CD4-positive, alpha-beta T cell treated with Interleukin-21 for 1 hour (primary cell): Measurements from ENCODE around the gene SQOR.

ENCODE experiments used
- DNase-seq: peaks from one replicate; pipeline ENCODE4 v3.0.0-alpha.2; 2020

The SQOR gene

GRCh38 chr15:45634432-45635190 is at the start of gene SQOR:
TSS of gene SQOR (plus strand) at chr15:45635029. CDS start at chr15:45658924, 23,895 bp downstream.
- DNase-seq = peak; percentile 70

- no peak for DNase-seq
Observed at GRCh38 chr15:45585069-45585791, 49.6 kb upstream of the SQOR start.

- DNase-seq = no peak
Observed at GRCh38 chr15:45586125-45586524, 48.7 kb upstream of the SQOR start.

GRCh38 chr15:45586601-45587094 is 48.2 kb upstream of the SQOR start:
- no peak for DNase-seq

- DNase-seq = peak; percentile 93
Observed at GRCh38 chr15:45587095-45587862, 47.5 kb upstream of the SQOR start, which contains the start of gene BLOC1S6. TSS of gene BLOC1S6 (plus strand) at chr15:45587379. CDS start at chr15:45587444, 65 bp downstream.

- DNase-seq = no peak
Observed at GRCh38 chr15:45587863-45588170, 47.0 kb upstream of the SQOR start.

- DNase-seq = no peak
Observed at GRCh38 chr15:45588219-45588875, 46.5 kb upstream of the SQOR start.

- no peak for DNase-seq
Observed at GRCh38 chr15:45589256-45589655, 45.6 kb upstream of the SQOR start.

- no peak for DNase-seq
Observed at GRCh38 chr15:45594319-45594718, 40.5 kb upstream of the SQOR start.

GRCh38 chr15:45594835-45595530 is 39.8 kb upstream of the SQOR start:
- DNase-seq = no peak

- DNase-seq = no peak
Observed at GRCh38 chr15:45603881-45604280, 30.9 kb upstream of the SQOR start.

- no peak for DNase-seq
Observed at GRCh38 chr15:45604326-45604725, 30.5 kb upstream of the SQOR start.

- DNase-seq = no peak
Observed at GRCh38 chr15:45606413-45606812, 28.4 kb upstream of the SQOR start.

GRCh38 chr15:45606841-45607240 is 28.0 kb upstream of the SQOR start:
- DNase-seq = no peak

GRCh38 chr15:45611305-45611704 is 23.5 kb upstream of the SQOR start:
- peak; percentile 39 for DNase-seq

- DNase-seq = no peak
Observed at GRCh38 chr15:45612790-45613415, 21.9 kb upstream of the SQOR start.

GRCh38 chr15:45616901-45617323 is 17.9 kb upstream of the SQOR start:
- no peak for DNase-seq

GRCh38 chr15:45618813-45619212 is 16.0 kb upstream of the SQOR start:
- DNase-seq = peak; percentile 13

- no peak for DNase-seq
Observed at GRCh38 chr15:45628136-45628535, 6.7 kb upstream of the SQOR start.

- DNase-seq = no peak
Observed at GRCh38 chr15:45630917-45631691, 3.7 kb upstream of the SQOR start.

GRCh38 chr15:45631776-45632175 is 3.1 kb upstream of the SQOR start:
- DNase-seq = no peak
